ENCODE measurements around the gene MAP1LC3B2.

DNA sequence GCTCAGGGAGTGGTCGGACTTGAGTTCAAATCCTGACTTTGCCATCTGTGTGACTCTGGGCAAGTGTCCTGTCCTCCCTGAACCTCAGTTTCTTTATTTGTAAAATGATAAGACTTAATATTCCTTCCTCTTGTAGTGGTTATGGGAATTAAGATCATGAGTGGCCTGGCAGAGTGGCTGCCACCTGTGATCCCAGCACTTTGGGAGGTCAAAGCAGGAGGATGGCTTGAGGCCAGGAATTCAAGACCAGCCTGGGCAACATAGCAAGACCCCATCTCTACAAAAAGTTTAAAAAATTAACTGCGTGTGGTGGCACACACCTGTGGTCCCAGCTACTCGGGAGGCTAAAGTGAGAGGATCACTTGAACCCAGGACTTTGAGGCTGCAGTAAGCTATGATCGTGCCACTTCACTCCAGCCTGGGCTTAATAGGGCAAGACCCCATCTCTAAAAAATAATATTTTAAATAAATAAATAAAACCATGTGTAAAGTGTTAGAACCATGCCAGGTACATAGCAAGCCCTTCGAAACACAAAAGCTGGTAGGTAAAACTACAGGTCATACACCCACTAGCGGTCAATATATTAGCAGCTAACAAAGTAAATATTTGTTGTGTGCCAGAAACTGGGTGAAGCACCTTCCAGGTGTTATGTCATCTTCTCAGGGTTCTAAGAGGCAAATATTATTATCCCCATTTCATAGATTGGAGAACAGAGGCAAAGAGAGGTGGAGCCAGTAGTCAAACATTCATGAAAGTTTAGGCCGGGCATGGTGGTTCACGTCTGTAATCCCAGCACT, 17.4 kb upstream of the MAP1LC3B2 start:
- TF ChIP-seq, protein P1, sequence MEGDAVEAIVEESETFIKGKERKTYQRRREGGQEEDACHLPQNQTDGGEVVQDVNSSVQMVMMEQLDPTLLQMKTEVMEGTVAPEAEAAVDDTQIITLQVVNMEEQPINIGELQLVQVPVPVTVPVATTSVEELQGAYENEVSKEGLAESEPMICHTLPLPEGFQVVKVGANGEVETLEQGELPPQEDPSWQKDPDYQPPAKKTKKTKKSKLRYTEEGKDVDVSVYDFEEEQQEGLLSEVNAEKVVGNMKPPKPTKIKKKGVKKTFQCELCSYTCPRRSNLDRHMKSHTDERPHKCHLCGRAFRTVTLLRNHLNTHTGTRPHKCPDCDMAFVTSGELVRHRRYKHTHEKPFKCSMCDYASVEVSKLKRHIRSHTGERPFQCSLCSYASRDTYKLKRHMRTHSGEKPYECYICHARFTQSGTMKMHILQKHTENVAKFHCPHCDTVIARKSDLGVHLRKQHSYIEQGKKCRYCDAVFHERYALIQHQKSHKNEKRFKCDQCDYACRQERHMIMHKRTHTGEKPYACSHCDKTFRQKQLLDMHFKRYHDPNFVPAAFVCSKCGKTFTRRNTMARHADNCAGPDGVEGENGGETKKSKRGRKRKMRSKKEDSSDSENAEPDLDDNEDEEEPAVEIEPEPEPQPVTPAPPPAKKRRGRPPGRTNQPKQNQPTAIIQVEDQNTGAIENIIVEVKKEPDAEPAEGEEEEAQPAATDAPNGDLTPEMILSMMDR (IDR thresholded peaks at IDR 0.05; ENCODE audit: control extremely low read depth in 1 of 3, insufficient read depth in 1 of 3, low read depth in 1 of 3, low read length in 3 of 3): no peak
- TF ChIP-seq EGR1 (IDR thresholded peaks at IDR 0.05; ENCODE audit: borderline replicate concordance, low read depth, low read length) (no peak), POLR2A (IDR thresholded peaks at IDR 0.05; ENCODE audit: control extremely low read depth in 1 of 2, low read depth in 2 of 2, low read length in 2 of 2) (no peak), CHD2 (IDR thresholded peaks at IDR 0.05; ENCODE audit: low read length) (no peak), TAF1 (IDR thresholded peaks at IDR 0.05; ENCODE audit: low read depth, low read length) (no peak), SIN3A (conservative IDR thresholded peaks at IDR 0.05 in 1 of 2, IDR thresholded peaks at IDR 0.05 in 1 of 2; ENCODE audit: low read depth in 1 of 2, low read length in 2 of 2) (no peak), RXRA (IDR thresholded peaks at IDR 0.05; ENCODE audit: insufficient read depth, low read depth, low read length) (no peak), EP300 (IDR thresholded peaks at IDR 0.05; ENCODE audit: borderline replicate concordance in 1 of 2, low read depth in 2 of 2, low read length in 2 of 2) (no peak), CBX8 (IDR thresholded peaks at IDR 0.05; ENCODE audit: borderline replicate concordance, low read depth, low read length) (no peak), RAD21 (IDR thresholded peaks at IDR 0.05 in 1 of 2, conservative IDR thresholded peaks at IDR 0.05 in 1 of 2; ENCODE audit: low read depth in 2 of 2, low read length in 2 of 2) (no peak), ASH2L (IDR thresholded peaks at IDR 0.05; ENCODE audit: low read length) (no peak), TBP (IDR thresholded peaks at IDR 0.05; ENCODE audit: low read depth, low read length) (no peak), POU5F1 (IDR thresholded peaks at IDR 0.05; ENCODE audit: low read depth, low read length) (no peak)
- TF ChIP-seq, protein P2, sequence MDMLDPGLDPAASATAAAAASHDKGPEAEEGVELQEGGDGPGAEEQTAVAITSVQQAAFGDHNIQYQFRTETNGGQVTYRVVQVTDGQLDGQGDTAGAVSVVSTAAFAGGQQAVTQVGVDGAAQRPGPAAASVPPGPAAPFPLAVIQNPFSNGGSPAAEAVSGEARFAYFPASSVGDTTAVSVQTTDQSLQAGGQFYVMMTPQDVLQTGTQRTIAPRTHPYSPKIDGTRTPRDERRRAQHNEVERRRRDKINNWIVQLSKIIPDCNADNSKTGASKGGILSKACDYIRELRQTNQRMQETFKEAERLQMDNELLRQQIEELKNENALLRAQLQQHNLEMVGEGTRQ (IDR thresholded peaks at IDR 0.05; ENCODE audit: low read length): no peak

All from H1 (cell line).